Endothelial cell of umbilical vein (primary cell): Measurements from ENCODE around the gene SCAND1.

ENCODE experiments used
- CTCF ChIP-seq, 2 donors: IDR thresholded peaks; 1 replicate in 1 of 2; 2 replicates in 1 of 2; pipeline ENCODE4 v1.5.1; 2011; ENCODE audit warnings: low read length in 2 of 2, mild to moderate bottlenecking in 2 of 2, moderate library complexity in 2 of 2, control low read depth in 1 of 2, inconsistent platforms in 1 of 2, low read depth in 1 of 2; ENCODE audit not compliant: insufficient read depth in 1 of 2; ENCODE audit errors: extremely low read depth in 1 of 2
- EZH2 ChIP-seq: IDR thresholded peaks from 2 replicates; pipeline ENCODE4 v1.6.1; 2012; ENCODE audit warnings: borderline replicate concordance, low read depth, mild to moderate bottlenecking, moderate library complexity, low read length, inconsistent platforms; ENCODE audit not compliant: severe bottlenecking
- POLR2A ChIP-seq: IDR thresholded peaks from 2 replicates; pipeline ENCODE4 v1.6.1; 2012; ENCODE audit warnings: low read depth, mild to moderate bottlenecking, control low read depth, low read length
- POLR2AphosphoS5 ChIP-seq: IDR thresholded peaks from 2 replicates; pipeline ENCODE4 v1.6.1; 2012; ENCODE audit warnings: low read depth, mild to moderate bottlenecking, control low read depth, low read length, moderate library complexity; ENCODE audit not compliant: insufficient read depth

GRCh38 chr20:35912881-35913280 lies 41.4 kb downstream of the SCAND1 start:
- no peak for TF ChIP-seq EZH2
- TF ChIP-seq CTCF (IDR thresholded peaks at IDR 0.05; ENCODE audit: extremely low read depth in 1 of 2, insufficient read depth in 1 of 2, low read depth in 1 of 2, low read length in 2 of 2) = no peak
- no peak for TF ChIP-seq POLR2AphosphoS5
- no peak for TF ChIP-seq POLR2A
